ENCODE results near the gene KLHL29.
A peak's percentile ranks its signal among the peaks of the same experiment; 100 is the strongest.

Gene KLHL29

DNA sequence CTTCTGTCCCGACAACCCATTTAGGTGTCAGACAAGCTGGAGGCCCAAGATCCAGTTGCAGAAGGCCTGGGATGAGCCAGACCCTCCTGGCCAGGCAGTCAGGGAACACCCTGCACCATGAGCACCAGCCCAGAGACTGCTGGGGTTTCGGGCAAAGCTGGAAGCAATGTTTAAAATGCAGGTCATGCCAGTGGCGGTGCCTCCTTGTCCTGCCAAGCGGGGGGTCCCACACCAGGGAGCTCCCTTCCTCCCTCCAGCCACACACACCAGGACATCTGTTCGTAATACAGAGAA, 311.7 kb downstream of the KLHL29 start:
- no peak for DNase-seq (ENCODE audit: low read depth)

DNA sequence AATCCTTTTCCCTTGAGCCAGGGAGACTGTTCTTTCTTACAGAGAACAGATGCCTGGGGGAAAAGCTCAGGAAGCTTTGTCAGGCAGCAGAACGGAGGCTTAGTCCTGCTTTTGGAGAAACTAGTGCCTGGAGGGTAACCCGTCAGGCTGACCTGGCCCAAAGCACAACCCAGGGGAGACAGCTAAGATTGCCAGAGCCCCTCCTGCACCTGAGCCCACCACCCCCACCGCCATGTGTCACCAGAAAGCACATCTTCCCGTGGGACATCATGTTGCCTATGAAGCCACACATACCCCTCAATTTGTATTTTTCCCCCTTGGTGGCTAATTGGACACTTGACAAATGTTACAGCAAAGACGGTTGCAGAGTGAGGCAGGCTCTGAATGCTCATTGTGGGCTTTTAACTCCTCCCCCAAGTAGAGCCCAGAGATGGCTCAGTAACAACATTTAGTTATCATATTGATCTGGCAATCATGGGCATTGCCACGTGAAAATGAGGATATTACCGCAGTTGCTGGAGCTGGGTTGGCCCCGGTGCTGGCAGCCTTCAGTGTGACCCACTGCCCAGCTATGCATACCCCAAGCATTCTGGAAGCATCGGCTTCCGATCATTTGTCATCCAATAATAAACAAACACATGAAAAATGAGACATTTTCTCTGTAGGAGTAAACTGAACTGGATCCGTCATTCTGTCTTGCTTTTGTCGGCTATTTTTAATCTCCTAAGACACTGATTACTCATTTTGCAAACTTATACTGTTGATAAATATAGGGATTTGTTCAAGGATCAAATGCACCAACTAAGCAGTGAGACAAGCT, 312.5 kb downstream of the KLHL29 start:
- peak; percentile 56 for DNase-seq (ENCODE audit: low read depth)

DNA sequence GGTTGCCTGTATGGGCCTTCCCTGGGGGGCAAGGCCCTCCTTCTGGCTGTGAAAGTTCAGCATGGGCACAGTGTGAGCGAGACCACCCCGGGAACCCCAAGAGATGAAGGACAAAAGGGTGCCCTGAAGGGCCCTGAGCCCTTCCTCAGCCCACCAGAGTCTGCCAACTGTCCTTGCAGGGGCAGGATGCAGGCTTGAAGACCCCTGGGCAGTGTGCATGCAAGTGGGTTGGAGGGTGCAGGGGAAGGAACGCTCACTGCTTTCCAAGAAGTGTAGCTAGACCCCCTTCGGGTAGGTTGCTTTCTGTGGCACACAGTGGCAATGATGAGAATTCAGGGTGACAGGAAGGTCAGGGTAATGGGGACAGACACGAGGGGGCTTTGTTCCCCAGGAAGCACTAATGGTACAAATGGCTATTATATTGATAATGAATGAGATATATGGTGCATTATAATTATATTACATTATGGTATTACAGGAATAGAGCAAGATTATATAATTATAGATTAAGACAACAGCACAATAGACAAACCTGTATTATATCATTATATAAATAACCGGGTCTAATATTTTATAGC, 313.2 kb downstream of the KLHL29 start:
- no peak for DNase-seq (ENCODE audit: low read depth)

DNA sequence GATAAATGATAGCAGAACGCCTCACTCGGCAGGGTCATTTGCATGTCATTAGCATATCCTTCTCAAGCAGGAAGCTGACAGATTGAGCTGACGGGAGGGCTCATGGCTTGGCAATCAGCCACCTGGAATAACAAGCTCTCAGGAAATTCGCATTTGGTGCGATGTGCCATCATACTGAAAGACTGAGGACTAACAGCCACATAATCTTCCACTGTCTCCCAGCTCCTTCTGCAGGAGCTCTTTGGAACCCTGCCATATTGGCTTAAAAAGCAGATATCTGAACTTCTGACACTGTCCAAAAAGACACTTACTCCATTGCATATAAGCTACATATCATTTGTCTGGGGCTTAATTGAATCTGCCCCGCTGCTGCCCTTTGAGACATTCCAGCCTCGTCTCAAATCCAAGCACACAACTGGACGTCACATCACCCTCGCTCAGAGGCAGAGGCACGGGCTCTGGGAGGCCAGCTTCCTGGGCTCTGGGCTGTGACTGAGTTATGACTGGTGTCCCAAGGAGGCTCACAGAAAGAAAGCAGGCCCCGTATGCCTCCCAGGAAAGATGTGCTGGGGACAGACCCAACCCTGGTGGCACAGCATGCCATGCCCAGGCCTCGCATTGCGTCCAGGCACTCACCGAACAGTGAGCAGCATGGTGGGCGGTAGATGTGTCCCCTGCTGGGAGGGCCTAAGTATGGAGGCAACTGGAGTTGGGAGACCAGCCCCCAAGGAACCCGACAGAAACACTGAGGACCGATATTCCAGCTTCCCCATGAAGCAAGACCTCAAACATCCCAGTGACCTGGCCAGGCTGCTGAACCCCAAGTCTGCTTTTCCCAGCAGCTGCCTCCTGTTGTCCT, 314.0 kb downstream of the KLHL29 start:
- DNase-seq (ENCODE audit: low read depth) = no peak

DNA sequence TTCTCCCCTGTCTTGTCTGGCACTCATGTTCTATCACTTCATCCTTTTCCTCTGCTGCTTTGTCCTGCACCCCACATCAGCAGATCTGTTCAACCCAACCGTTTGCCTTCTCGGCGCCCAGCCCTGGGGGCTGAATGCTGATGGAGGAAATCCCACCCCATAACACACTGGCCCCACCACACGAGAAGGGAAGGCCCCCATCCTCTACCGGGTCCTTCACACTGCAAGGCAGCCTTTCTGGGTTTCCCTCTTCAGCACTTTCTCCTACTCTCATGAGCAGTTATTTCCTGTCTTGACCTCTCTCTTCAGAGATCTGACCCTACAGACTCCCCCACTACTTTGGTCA, 314.6 kb downstream of the KLHL29 start:
- DNase-seq (ENCODE audit: low read depth) = no peak

DNA sequence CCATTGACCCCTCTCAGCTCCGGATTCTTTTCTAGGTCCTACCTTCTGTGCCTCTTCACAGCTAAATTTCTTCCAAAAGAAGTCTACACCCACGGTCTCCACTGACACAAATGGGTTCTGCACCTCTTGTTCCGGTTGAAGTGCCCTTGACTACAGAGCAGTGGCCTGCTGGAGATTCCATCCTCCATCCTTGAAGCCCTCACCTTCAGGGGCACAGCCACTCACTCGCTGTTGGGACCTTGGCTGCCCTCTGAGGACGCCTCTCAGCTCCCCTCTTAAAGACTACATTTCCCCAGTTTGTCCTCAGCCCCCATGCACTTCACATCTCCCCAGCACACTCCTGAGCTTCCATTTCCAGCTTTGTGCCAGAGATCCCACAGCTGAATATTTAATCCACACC, 315.6 kb downstream of the KLHL29 start:
- DNase-seq (ENCODE audit: low read depth) = no peak

DNA sequence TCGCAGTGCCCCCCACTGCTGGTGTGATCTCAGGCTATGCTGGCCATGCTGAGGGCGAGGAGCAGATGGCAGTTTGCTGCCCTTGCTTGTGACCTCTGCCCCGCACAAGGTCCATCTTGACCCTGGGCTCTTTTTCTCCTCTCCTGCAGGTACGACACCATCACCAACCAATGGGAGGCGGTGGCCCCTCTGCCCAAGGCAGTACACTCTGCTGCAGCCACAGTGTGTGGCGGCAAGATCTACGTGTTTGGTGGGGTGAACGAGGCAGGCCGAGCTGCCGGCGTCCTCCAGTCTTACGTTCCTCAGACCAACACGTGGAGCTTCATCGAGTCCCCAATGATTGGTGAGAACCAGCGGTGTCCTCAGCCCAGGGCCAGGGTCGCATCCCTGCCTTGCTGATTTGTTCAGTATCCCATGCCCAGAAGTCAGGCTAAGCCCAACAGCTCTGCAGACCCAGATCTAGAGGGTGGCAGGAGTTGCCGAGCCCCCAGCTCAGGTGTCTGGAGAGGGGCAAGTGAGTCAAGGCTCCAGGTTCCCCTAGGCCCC, 318.1 kb downstream of the KLHL29 start:
- DNase-seq (ENCODE audit: low read depth) = no peak

DNA sequence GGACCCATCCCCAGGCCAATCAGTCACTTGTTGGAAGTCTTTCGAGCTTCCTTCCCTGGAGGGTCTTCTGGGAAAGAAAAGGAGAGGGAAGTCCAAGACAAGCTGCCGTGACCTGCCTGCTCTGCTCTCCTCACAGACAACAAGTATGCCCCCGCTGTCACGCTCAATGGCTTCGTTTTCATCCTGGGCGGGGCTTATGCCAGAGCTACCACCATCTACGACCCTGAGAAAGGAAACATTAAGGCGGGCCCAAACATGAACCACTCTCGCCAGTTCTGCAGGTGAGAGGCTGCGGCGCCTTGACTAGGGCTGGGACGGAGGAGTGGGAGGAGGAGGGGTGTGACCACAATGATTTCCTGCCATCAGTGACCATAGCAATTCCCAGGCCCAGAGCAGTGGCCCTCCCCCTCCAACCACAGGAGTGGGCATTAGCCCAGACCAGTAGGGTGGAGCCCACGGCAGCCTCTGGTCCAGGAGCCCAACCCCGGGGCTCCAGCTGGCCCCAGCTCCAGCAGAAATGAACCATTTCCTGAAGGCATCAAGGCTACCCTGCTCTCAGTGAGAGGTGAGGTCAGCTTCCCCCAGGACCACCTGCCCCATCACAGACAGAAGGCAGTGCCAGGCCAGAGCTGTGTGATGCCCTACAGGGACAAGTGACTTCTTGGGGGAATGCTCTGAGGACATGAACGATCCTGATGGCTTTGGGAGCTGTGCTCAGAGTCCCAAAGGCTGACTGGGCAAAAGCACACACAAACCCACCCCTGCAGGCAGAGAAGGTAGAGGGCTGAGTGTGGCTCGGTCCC, 318.8 kb downstream of the KLHL29 start:
- DNase-seq (ENCODE audit: low read depth) = no peak

DNA sequence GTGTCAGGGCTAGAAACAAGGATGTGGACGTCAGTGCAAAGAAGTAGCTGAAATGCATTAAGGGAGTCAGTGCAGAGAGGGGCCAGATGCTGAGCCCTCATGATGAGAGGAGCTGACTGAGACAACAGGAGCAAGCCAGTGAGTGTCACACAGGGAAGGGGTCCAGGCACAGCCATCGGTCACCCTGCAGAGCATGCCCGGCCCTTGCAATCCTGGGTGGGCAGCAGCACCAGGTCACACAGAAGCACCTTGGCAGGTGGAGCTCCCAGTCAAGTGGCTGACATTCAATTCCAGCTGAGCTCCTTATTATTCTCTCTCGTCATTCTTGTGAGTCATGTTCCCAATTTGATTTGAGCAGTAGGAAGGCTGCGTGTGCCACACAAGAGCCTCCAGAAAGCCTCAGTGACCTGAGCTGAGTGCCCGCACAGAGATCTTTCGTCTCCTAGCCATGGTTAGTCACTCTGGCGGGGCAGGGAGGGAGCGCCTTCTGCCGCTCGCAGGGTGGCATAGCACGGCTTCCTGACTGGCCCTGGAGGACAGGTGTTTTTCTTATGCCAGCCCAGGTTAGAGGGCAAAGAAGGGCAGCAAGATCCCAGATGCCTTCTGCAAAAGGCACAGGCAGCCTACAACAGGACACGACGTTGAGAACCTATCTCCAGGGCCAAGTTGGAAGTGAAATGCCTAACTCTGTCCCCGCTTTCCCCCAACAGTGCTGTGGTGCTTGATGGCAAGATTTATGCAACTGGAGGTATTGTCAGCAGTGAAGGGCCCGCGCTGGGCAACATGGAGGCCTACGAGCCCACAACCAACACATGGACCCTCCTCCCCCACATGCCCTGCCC, 321.0 kb downstream of the KLHL29 start:
- DNase-seq (ENCODE audit: low read depth) = no peak

DNA sequence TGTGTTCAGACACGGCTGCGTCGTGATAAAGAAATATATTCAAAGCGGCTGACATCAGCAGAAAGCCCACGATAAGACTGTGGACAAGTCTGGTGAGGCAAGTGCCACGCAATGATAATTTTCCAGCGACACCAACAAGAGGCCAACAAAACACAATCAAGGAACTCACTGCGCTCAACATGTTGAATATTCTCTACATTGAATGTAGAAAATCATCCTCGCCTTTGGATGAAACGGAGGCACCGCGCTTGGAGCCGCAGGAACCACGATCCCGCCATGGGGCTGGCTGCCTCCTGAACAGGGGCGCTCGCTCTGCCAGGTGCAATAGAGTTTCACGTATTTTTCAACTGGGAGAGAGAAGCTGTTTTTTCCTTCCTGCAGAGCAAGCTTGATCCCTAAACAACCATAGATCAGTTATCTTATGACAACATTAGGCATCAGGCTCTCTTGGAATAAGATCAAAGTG, 321.7 kb downstream of the KLHL29 start:
- DNase-seq (ENCODE audit: low read depth) = no peak

DNA sequence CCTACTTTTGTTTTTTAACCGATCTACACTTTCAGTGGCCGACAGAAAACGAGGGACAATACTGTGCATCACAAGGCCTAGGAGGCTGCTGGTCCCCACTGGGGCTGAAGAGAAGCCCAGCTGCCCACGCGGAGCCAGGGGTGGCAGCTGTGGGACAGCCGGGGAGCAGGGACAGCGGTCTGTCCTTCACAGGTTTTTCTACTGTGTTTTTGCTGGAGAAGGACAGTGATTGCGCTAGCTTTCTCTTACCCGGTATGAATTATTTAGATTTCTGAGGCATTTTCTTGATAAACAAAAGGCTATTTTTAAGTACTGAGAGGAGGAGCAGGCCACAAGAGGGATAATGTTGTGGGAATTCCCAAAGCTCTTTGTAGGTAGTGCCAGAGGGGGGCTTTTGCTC, 322.1 kb downstream of the KLHL29 start:
- no peak for DNase-seq (ENCODE audit: low read depth)

DNA sequence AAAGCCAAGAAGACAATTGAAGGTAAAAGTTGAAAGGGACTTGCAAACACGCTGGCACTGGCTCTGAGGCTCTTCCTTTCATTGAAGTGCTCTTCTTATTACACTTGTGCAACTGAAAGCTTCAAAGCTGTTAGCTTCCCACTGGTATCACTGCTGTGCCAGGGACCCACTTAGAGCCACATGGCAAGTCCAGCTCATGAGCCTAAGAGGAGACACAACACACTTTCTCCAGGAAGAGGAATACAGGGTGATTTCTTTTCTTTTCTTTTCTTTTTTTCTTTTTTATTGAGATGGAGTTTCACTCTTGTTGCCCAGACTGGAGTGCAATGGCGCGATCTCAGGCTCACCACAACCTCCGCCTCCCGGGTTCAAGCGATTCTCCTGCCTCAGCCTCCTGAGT, 323.8 kb downstream of the KLHL29 start:
- no peak for DNase-seq (ENCODE audit: low read depth)

DNA sequence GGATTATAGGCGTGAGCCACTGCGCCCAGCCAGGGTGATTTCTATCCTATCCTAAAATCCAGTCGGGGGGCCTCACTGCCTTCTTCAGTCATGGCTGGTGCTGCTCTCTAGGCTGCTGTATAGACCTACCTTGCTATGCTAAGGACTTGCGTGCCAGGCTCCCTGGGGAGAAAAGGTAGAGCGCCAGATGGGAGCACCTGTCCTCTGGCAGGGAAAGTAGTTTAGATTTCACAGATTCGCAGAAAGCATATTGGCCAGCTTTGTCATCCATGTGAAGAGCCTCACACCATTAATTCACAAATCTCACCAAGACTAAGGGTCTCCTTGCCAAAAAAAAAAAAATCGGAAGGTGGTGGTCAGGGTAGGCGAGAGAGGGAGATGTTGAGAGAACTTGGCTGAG, 324.3 kb downstream of the KLHL29 start:
- DNase-seq (ENCODE audit: low read depth) = no peak

DNA sequence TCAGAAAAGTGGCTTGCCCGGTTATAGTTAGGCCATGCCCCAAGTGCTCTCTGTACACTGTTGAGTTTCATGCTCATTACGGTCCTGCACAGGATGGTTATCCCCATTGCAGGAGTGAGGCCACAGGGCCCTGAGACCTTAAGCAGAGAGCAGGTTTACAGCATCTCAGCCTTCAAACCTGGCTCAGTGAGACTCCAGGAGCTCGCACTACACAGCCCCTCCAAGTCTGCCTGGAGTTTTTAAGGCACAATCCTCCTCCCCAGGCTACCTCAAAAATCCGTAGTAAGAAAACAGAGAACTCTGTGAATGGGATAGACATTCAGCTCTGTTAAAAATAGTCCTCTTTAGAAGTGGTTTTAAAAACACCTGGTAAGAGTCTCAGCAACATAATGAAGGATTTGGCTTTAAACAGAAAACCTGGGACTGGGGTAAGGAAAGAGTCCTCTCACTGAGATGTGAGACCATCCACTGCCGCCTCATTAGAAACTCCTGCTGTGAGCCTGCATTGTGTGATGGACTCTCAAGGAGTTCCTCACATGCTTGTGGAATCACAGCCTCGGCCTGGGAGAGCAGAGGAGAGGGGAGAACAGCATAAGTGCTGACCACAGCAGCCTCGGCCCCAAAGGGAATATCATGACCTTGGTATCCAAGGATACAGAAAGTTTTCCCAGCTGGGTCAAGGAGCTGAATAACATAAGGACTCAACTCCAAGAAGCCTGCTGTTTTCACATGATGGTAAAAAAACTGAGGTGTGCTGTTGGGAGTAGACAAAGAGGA, 327.2 kb downstream of the KLHL29 start:
- DNase-seq (ENCODE audit: low read depth) = no peak

DNA sequence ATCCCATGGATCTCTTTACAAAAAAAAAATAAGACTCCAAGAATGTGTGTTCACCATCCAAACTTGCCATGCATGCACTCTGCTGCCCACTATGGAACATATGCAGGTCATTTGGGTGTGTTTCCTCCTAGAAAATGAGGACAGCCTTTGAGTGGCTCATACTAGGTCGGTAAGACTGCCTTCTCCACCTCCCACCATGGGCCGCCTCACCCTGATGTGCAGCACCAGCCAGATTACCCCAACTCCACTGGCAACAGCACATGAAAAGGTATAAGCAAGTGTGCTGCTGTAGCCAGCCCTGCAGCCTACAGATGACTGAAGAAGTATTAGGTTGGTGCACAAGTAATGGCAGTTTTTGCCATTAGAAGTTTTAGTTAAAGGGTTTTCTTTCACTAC, 327.8 kb downstream of the KLHL29 start:
- DNase-seq (ENCODE audit: low read depth) = no peak

DNA sequence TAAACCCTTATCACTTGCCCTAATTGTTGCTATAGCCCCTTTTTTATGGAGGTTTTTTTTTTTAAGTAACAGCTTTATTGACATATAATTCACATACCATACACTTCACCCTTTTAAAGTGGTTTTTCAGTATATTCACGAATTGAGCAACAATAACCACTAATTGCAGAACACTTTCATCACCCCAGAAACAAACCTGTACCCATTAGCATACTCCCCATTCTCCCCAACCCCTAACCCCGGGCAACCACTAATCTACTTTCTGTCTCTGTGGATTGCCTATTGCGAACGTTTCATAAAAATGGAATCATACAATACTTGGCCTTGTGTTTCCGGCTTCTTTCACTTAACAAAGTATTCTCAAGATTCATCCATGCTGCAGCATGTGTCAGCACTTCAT, 328.4 kb downstream of the KLHL29 start:
- DNase-seq (ENCODE audit: low read depth) = no peak

DNA sequence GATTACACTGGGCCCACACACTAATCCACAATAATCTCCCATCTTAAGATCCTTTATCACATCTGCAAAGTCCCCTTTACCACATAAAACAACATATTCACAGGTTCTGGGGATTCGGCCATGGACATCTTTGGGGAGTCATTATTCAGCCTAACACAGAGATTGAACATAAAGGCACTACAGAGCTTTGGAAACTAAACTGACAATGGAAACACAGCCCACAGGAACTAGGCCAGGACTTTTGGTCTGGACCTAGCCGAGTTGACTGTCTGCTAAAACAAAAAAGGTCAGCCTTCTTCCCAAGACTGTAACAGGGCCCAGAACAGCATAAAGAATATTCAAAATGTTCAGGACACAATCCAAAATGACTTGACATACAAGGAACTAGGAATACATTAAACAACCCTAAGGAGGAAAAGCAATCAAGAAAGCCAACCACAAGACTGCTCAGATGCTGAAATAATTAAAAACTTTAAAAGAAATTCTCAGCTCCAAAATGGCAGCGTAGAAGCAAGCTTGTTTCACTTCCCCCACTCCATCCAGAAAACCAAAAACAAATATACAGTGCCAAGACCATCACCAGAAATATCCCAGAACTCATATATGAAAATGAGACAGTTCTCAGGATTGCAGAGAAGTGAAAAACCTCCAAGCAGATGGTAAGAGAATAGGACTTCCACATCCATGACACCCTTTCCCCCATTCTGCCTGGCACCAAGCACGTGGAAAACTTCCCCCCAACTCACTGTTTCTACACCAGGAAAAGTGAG, 334.1 kb downstream of the KLHL29 start:
- no peak for DNase-seq (ENCODE audit: low read depth)

DNA sequence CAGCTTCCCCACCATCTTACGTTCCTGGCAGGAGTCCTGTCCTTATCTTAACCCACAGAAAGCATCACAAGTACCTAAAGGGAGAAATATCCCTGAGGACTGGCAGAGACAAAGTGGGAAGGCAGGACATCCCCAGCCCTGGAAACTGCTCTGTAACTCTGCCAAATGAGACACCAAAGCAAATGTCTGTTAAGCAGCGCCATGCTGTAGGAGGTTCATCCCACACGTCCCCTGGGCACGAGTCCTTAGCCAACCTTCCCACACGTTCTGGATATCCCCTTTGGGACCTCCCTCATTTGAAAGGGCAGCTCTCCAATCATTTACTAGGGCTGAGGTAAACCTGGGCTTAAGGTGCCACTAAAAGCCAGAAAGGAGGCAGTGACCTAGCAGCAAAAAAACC, 334.7 kb downstream of the KLHL29 start:
- no peak for DNase-seq (ENCODE audit: low read depth)

DNA sequence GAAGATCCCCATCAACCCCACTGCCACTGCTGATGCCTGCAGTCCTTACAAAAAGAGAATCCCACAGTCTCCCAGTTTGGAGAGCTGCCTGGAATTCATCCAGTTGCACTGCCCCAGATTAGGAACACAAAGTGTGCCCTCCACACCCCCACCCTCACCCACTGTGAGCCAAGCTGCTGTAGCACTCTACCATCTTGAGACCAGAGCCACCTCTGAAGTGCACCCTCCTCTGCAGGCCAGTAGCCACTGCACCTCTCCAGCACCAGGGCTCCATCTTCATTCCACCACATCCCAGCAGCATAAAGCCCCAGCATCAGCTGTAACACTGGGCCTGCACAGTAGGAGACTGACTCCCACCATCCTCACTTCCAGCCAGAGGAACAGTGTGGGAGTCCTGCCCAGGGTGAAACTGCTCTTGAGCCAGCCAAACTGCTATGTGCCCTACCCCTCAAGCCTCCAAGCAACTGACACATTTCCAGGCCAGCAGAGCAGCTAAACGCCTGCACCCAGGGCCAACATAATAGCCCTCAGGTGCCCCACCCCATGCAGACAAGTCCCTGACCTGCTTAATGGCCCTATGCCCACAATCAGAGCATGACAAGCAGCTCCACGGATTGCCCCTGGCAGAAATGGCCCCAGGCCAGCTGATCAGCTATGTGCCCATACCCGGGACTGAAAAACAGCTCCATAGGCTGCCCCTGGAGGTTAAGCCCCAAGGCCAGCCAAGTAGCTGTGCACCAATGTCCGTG, 335.9 kb downstream of the KLHL29 start:
- no peak for DNase-seq (ENCODE audit: low read depth)
